ENCODE results near the gene RAB3C. TPM values are rescaled to one million over a fixed set of nuclear protein-coding genes. Genes with fewer than 3 reads are reported as not detected.

RAB3C gene
- total RNA-seq, 1 experiment from 2014 or later = not detected

DNA sequence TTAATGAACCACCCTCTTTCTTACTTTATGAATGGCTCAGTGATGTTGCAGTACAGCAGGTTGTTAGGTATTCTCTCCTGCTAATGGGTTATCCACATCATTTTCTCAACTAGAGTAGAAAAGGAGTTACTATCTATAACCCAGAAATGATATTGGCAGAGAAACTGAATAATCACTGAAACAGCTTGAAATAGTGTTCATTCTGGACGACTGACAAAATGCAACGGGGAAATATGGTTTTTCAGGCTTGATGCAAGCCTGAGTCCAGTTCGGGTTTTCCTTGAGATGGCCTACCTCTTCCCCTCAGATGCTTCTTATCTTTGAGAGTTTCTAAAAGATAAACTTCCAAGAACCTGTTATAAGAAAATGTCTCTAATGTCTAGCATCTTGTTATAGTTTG is 187.3 kb downstream of the RAB3C start:
- intact Hi-C loops (cut with micrococcal nuclease; ENCODE audit: unreplicated experiment) = no loop called here
- in situ Hi-C loops (cut with HindIII; ENCODE audit: low pct_unique_long_range_greater_than_20kb, low sequenced_read_pairs) = no loop called here
- CTCF ChIA-PET = no interaction called here
- TF ChIP-seq POLR2AphosphoS5 (IDR thresholded peaks at IDR 0.05; ENCODE audit: low read depth, low read length) (no peak), SIN3A (IDR thresholded peaks at IDR 0.05; ENCODE audit: borderline replicate concordance, insufficient read depth, low read depth, low read length) (no peak), TCF7L2 (IDR thresholded peaks at IDR 0.05; ENCODE audit: low read depth, low read length) (no peak)
- TF ChIP-seq, protein P1, sequence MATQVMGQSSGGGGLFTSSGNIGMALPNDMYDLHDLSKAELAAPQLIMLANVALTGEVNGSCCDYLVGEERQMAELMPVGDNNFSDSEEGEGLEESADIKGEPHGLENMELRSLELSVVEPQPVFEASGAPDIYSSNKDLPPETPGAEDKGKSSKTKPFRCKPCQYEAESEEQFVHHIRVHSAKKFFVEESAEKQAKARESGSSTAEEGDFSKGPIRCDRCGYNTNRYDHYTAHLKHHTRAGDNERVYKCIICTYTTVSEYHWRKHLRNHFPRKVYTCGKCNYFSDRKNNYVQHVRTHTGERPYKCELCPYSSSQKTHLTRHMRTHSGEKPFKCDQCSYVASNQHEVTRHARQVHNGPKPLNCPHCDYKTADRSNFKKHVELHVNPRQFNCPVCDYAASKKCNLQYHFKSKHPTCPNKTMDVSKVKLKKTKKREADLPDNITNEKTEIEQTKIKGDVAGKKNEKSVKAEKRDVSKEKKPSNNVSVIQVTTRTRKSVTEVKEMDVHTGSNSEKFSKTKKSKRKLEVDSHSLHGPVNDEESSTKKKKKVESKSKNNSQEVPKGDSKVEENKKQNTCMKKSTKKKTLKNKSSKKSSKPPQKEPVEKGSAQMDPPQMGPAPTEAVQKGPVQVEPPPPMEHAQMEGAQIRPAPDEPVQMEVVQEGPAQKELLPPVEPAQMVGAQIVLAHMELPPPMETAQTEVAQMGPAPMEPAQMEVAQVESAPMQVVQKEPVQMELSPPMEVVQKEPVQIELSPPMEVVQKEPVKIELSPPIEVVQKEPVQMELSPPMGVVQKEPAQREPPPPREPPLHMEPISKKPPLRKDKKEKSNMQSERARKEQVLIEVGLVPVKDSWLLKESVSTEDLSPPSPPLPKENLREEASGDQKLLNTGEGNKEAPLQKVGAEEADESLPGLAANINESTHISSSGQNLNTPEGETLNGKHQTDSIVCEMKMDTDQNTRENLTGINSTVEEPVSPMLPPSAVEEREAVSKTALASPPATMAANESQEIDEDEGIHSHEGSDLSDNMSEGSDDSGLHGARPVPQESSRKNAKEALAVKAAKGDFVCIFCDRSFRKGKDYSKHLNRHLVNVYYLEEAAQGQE (IDR thresholded peaks at IDR 0.05; ENCODE audit: insufficient read depth in 1 of 2, low read depth in 2 of 2, low read length in 1 of 2) = no peak
- TF ChIP-seq, protein P2, sequence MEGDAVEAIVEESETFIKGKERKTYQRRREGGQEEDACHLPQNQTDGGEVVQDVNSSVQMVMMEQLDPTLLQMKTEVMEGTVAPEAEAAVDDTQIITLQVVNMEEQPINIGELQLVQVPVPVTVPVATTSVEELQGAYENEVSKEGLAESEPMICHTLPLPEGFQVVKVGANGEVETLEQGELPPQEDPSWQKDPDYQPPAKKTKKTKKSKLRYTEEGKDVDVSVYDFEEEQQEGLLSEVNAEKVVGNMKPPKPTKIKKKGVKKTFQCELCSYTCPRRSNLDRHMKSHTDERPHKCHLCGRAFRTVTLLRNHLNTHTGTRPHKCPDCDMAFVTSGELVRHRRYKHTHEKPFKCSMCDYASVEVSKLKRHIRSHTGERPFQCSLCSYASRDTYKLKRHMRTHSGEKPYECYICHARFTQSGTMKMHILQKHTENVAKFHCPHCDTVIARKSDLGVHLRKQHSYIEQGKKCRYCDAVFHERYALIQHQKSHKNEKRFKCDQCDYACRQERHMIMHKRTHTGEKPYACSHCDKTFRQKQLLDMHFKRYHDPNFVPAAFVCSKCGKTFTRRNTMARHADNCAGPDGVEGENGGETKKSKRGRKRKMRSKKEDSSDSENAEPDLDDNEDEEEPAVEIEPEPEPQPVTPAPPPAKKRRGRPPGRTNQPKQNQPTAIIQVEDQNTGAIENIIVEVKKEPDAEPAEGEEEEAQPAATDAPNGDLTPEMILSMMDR (IDR thresholded peaks at IDR 0.05) = no peak
- Histone ChIP-seq H3K9me3 (ENCODE audit: control insufficient read depth, insufficient read depth, low read depth, low read length) (no peaks in the 10 kb centered on the region), H3K36me3 (ENCODE audit: control insufficient read depth, insufficient read depth, low read length) (no peaks in the 10 kb centered on the region), H3K4me3 (ENCODE audit: low read depth in 2 of 2, low read length in 2 of 2) (no peak overlapping the region), H3K27ac (ENCODE audit: low read length) (no peak overlapping the region), H3K4me1 (ENCODE audit: control insufficient read depth, insufficient read depth, low read length) (no peaks in the 10 kb centered on the region), H3K27me3 (ENCODE audit: control insufficient read depth, insufficient read depth, low read length) (peaks cover 11% of the 10 kb centered on the region)
- BruUV-seq (replicated peaks) = no TSS peak
- POLR2A ChIA-PET = no interaction called here
- DNase-seq (ENCODE audit: low read depth, low spot score) (no peak), ATAC-seq (no peak)

DNA sequence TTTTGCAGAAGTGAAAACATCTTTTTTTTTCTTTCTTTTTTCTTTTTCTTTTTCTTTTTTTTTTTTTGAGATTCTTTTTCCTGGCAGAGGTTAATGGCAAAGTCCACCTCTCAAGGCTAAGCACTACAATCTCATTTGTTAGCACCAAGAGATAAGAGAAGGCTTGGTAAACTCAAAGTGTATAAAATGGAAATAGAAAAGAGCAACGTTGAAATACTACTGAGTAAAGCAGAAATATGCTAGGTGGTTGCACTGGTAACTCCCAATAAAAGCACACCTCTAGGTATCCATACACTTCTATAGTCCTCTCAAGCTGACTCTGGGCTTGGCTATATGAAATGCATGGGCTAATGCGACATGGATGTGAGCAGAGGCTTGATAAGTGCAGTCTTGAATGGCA is 188.9 kb downstream of the RAB3C start:
- Histone ChIP-seq H3K27ac (ENCODE audit: low read length) (no peak overlapping the region), H3K36me3 (ENCODE audit: control insufficient read depth, insufficient read depth, low read length) (no peaks in the 10 kb centered on the region), H3K4me1 (ENCODE audit: control insufficient read depth, insufficient read depth, low read length) (no peaks in the 10 kb centered on the region; the same call in 1 of the 2 replicates), H3K27me3 (ENCODE audit: control insufficient read depth, insufficient read depth, low read length) (peaks cover 11% of the 10 kb centered on the region), H3K4me3 (ENCODE audit: low read depth in 2 of 2, low read length in 2 of 2) (no peak overlapping the region), H3K9me3 (ENCODE audit: control insufficient read depth, insufficient read depth, low read depth, low read length) (no peaks in the 10 kb centered on the region)
- no TSS peak for BruUV-seq (replicated peaks)
- TF ChIP-seq, protein P1 (IDR thresholded peaks at IDR 0.05; ENCODE audit: insufficient read depth in 1 of 2, low read depth in 2 of 2, low read length in 1 of 2) = no peak
- TF ChIP-seq POLR2AphosphoS5 (IDR thresholded peaks at IDR 0.05; ENCODE audit: low read depth, low read length) = no peak
- TF ChIP-seq, protein P2 (IDR thresholded peaks at IDR 0.05) = no peak
- ATAC-seq (no peak), DNase-seq (ENCODE audit: low read depth, low spot score) (no peak)
- in situ Hi-C loops (cut with HindIII; ENCODE audit: low pct_unique_long_range_greater_than_20kb, low sequenced_read_pairs) = no loop called here
- ChIA-PET CTCF (no interaction called here), POLR2A (no interaction called here)
- intact Hi-C loops (cut with micrococcal nuclease; ENCODE audit: unreplicated experiment) = no loop called here

All from Panc1 (cell line).